Panc1 (cell line): Measurements from ENCODE around the gene PAX2. TPM values are rescaled to one million over a fixed set of nuclear protein-coding genes. Genes with fewer than 3 reads are reported as not detected.

Experiments
- ATAC-seq: fragments of 200-7000 bp; cut with Tn5 transposase; 2 replicates; pipeline ENCODE4 v1.9.1; 2020; ENCODE audit warnings: mild to moderate bottlenecking, moderate library complexity
- BruUV-seq: library from RNA; stranded (reverse); fragments of 400-500 nt; replicated peaks from 2 replicates; lab custom pipeline; 2021; lab: Mats Ljungman, UMichigan
- CTCF ChIA-PET: fragments of 300-600 bp; sonication (Branson Sonifier 250); formaldehyde crosslinking; loops from one replicate; lab custom pipeline; 2022; ENCODE audit warnings: antibody characterized with exemption; lab: Charles Lee
- POLR2A ChIA-PET: fragments of 300-600 bp; sonication (Branson Sonifier 250); formaldehyde crosslinking; loops from one replicate; lab custom pipeline; 2022; ENCODE audit warnings: antibody characterized with exemption; lab: Charles Lee
- DNase-seq: peaks from one replicate; pipeline ENCODE4 v3.0.0-alpha.2; 2010; ENCODE audit warnings: low read depth, low spot score
- H3K27ac ChIP-seq: 2 replicates; pipeline ENCODE4 v1.5.1; 2011; ENCODE audit warnings: mild to moderate bottlenecking, low read length, inconsistent platforms
- H3K27me3 ChIP-seq: fragments of 200-500 bp; sonication (Bioruptor generic); 2 replicates; pipeline ENCODE4 v1.6.0; 2014; ENCODE audit warnings: low read length, inconsistent platforms; ENCODE audit not compliant: control insufficient read depth, insufficient read depth
- H3K36me3 ChIP-seq: fragments of 200-500 bp; sonication (Bioruptor generic); 2 replicates; pipeline ENCODE4 v1.5.1; 2014; ENCODE audit warnings: inconsistent platforms, mild to moderate bottlenecking, low read length, moderate library complexity; ENCODE audit not compliant: control insufficient read depth, insufficient read depth
- H3K4me1 ChIP-seq: 2 replicates; pipeline ENCODE4 v1.5.1; 2011; ENCODE audit warnings: inconsistent platforms, mild to moderate bottlenecking, low read length, moderate library complexity; ENCODE audit not compliant: control insufficient read depth, insufficient read depth
- H3K4me3 ChIP-seq, 2 experiments: 2 replicates each; pipeline ENCODE4 v1.5.1; 2011 to 2012; ENCODE audit warnings: low read depth in 2 of 2, low read length in 2 of 2, mild to moderate bottlenecking in 2 of 2, inconsistent platforms in 1 of 2, moderate library complexity in 1 of 2
- H3K9me3 ChIP-seq: fragments of 200-500 bp; sonication (Bioruptor generic); 2 replicates; pipeline ENCODE4 v1.5.1; 2014; ENCODE audit warnings: low read depth, mild to moderate bottlenecking, inconsistent platforms, low read length, moderate library complexity; ENCODE audit not compliant: control insufficient read depth, insufficient read depth
- CTCF ChIP-seq: fragments of 450-650 bp; IDR thresholded peaks from 2 replicates; pipeline ENCODE4 v1.5.1; 2017; ENCODE audit warnings: mild to moderate bottlenecking
- POLR2AphosphoS5 ChIP-seq: IDR thresholded peaks from 2 replicates; pipeline ENCODE4 v1.6.1; 2012; ENCODE audit warnings: mild to moderate bottlenecking, low read depth, low read length, moderate library complexity
- SIN3A ChIP-seq: IDR thresholded peaks from 2 replicates; pipeline ENCODE4 v1.6.1; 2012; ENCODE audit warnings: low read depth, mild to moderate bottlenecking, low read length, moderate library complexity, borderline replicate concordance; ENCODE audit not compliant: insufficient read depth
- TCF7L2 ChIP-seq: IDR thresholded peaks from 2 replicates; pipeline ENCODE4 v1.6.1; 2011; ENCODE audit warnings: mild to moderate bottlenecking, low read depth, low read length, inconsistent platforms
- in situ Hi-C: cut with HindIII; loops from 2 replicates; pipeline ENCODE4 v1.10.0; 2016; ENCODE audit warnings: low sequenced_read_pairs, low pct_unique_long_range_greater_than_20kb
- intact Hi-C: fragments of 100-400 bp; cut with micrococcal nuclease; formaldehyde crosslinking; loops from one replicate; pipeline ENCODE4 v1.10.0; 2022; ENCODE audit not compliant: unreplicated experiment
- total RNA-seq: library from RNA; stranded (reverse); gene quantifications from one replicate; pipeline ENCODE4 v1.2.1, GENCODE V29; 2021; ENCODE audit not compliant: unreplicated experiment
- TF ChIP-seq, protein P1 (sequence below), 2 experiments: IDR thresholded peaks; 2 replicates each; pipeline ENCODE4 v1.6.1; 2011 to 2012; ENCODE audit warnings: low read depth in 2 of 2, control low read depth in 1 of 2, low read length in 1 of 2, mild to moderate bottlenecking in 1 of 2, moderate library complexity in 1 of 2; ENCODE audit not compliant: insufficient read depth in 1 of 2

PAX2 gene
- total RNA-seq, 1 experiment from 2014 or later, result 72.3 TPM

- CTCF ChIA-PET, result interaction anchor here (0.6 kb wide), 2 partner anchors 76 to 196 kb away, joined by 6 to 9 read pairs; no protein-coding TSS in a partner anchor
- Histone ChIP-seq H3K4me3 (no peak overlapping the region), H3K27ac (no peak overlapping the region), H3K27me3 (no peaks in the 10 kb centered on the region), H3K36me3 (peaks cover 5% of the 10 kb centered on the region), H3K4me1 (no peaks in the 10 kb centered on the region), H3K9me3 (no peaks in the 10 kb centered on the region)
- ATAC-seq (peak; percentile 74), DNase-seq (no peak)
- in situ Hi-C loops, result no loop called here
- TF ChIP-seq TCF7L2, result no peak
- TF ChIP-seq, protein P1, sequence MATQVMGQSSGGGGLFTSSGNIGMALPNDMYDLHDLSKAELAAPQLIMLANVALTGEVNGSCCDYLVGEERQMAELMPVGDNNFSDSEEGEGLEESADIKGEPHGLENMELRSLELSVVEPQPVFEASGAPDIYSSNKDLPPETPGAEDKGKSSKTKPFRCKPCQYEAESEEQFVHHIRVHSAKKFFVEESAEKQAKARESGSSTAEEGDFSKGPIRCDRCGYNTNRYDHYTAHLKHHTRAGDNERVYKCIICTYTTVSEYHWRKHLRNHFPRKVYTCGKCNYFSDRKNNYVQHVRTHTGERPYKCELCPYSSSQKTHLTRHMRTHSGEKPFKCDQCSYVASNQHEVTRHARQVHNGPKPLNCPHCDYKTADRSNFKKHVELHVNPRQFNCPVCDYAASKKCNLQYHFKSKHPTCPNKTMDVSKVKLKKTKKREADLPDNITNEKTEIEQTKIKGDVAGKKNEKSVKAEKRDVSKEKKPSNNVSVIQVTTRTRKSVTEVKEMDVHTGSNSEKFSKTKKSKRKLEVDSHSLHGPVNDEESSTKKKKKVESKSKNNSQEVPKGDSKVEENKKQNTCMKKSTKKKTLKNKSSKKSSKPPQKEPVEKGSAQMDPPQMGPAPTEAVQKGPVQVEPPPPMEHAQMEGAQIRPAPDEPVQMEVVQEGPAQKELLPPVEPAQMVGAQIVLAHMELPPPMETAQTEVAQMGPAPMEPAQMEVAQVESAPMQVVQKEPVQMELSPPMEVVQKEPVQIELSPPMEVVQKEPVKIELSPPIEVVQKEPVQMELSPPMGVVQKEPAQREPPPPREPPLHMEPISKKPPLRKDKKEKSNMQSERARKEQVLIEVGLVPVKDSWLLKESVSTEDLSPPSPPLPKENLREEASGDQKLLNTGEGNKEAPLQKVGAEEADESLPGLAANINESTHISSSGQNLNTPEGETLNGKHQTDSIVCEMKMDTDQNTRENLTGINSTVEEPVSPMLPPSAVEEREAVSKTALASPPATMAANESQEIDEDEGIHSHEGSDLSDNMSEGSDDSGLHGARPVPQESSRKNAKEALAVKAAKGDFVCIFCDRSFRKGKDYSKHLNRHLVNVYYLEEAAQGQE (IDR thresholded peaks at IDR 0.05; ENCODE audit: insufficient read depth in 1 of 2, low read depth in 2 of 2, low read length in 1 of 2), result no peak
- TF ChIP-seq SIN3A, result no peak
- TF ChIP-seq POLR2AphosphoS5, result no peak
- TF ChIP-seq CTCF, result no peak; the same call in 1 of the 2 replicates
- intact Hi-C loops, result no loop called here
- POLR2A ChIA-PET, result no interaction called here
- no TSS peak for BruUV-seq
These were observed 72.0 kb downstream of the PAX2 start for GRCh38 chr10:100817268-100817839.

GRCh38 chr10:100819424-100819823 is 74.0 kb downstream of the PAX2 start:
- Histone ChIP-seq H3K4me3 (no peak overlapping the region), H3K4me1 (no peaks in the 10 kb centered on the region), H3K27ac (no peak overlapping the region), H3K36me3 (peaks cover 5% of the 10 kb centered on the region), H3K27me3 (no peaks in the 10 kb centered on the region), H3K9me3 (no peaks in the 10 kb centered on the region)
- POLR2A ChIA-PET, result no interaction called here
- ATAC-seq (no peak), DNase-seq (no peak)
- CTCF ChIA-PET, result no interaction called here
- TF ChIP-seq, protein P1 (IDR thresholded peaks at IDR 0.05; ENCODE audit: insufficient read depth in 1 of 2, low read depth in 2 of 2, low read length in 1 of 2), result no peak
- no peak for TF ChIP-seq SIN3A
- TF ChIP-seq POLR2AphosphoS5, result no peak
- no peak for TF ChIP-seq TCF7L2
- no peak for TF ChIP-seq CTCF
- intact Hi-C loops, result no loop called here
- in situ Hi-C loops, result no loop called here
- no TSS peak for BruUV-seq
